BJ (cell line): ENCODE measurements around the gene IVNS1ABP. TPM values are rescaled to one million over a fixed set of nuclear protein-coding genes. Genes with fewer than 3 reads are reported as not detected.

Source experiments
- CTCF ChIA-PET: fragments of 350-600 bp; formaldehyde crosslinking; extraction: SDS; loops from one replicate; lab custom pipeline; 2021; ENCODE audit warnings: antibody characterized with exemption, inconsistent platforms; lab: Yijun Ruan, JAX
- POLR2A ChIA-PET: fragments of 300-600 bp; sonication (Branson Sonifier 250); formaldehyde crosslinking; extraction: SDS; loops from one replicate; lab custom pipeline; 2021; ENCODE audit warnings: antibody characterized with exemption; lab: Charles Lee
- DNase-seq: peaks from one replicate; pipeline ENCODE4 v3.0.0-alpha.2; 2011; ENCODE audit warnings: low read depth
- H3K27me3 ChIP-seq: 2 replicates; pipeline ENCODE4 v1.6.0; 2011; ENCODE audit warnings: low read length; ENCODE audit not compliant: control insufficient read depth, insufficient read depth
- H3K36me3 ChIP-seq: 2 replicates; pipeline ENCODE4 v1.5.1; 2011; ENCODE audit warnings: low read length; ENCODE audit not compliant: control insufficient read depth, insufficient read depth
- H3K4me3 ChIP-seq: 2 replicates; pipeline ENCODE4 v1.5.1; 2011; ENCODE audit warnings: low read depth, mild to moderate bottlenecking, control low read depth, low read length
- CTCF ChIP-seq: IDR thresholded peaks from 2 replicates; pipeline ENCODE4 v1.5.1; 2011; ENCODE audit warnings: low read depth, mild to moderate bottlenecking, control low read depth, inconsistent platforms, low read length, moderate library complexity; ENCODE audit not compliant: insufficient read depth
- polyA plus RNA-seq: library from polyadenylated mRNA; depleted of rRNA; stranded (reverse); fragments of >200 nt; gene quantifications from 2 replicates; pipeline ENCODE4 v1.2.3, GENCODE V29; 2011

The IVNS1ABP gene
- polyA plus RNA-seq, 1 experiment, result 48.1 TPM

DNA sequence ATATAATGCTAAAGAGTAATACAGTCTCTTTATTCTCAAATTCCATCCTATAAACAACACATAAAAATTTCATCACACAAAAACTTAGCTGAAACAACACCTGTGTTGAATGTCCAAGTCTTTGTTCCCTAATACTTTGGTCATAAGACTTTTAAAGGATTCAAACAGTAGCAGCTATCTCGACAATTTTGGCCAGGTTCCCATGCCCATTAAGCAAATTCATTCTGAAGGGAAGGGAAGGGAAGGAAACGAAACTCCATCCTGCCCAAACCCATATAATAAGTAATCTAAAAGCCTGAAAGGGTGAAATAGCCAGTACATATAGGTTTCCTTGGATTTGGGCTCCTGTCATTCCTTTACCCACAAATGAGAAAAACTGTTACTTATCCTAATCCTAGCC, 7.5 kb downstream of the IVNS1ABP start:
- POLR2A ChIA-PET, result no interaction called here
- CTCF ChIA-PET, result interaction anchor here (1.0 kb wide), 1 partner anchor 9 kb away, joined by 3 read pairs; no protein-coding TSS in a partner anchor
- no peak overlapping the region for H3K4me3 ChIP-seq
- no peaks in the 10 kb centered on the region for H3K27me3 ChIP-seq
- peaks cover 6% of the 10 kb centered on the region for H3K36me3 ChIP-seq
- DNase-seq, result no peak
- TF ChIP-seq CTCF, result no peak

- ChIA-PET POLR2A (no interaction called here), CTCF (interaction anchor here (0.5 kb wide), 1 partner anchor 475 kb away, joined by 3 read pairs; no protein-coding TSS in a partner anchor)
- Histone ChIP-seq H3K4me3 (no peak overlapping the region), H3K36me3 (peaks cover 6% of the 10 kb centered on the region), H3K27me3 (no peaks in the 10 kb centered on the region)
- no peak for DNase-seq
- TF ChIP-seq CTCF, result no peak
Measured at GRCh38 chr1:185308126-185308525, 8.9 kb downstream of the IVNS1ABP start.

GRCh38 chr1:185305419-185305818, 11.6 kb downstream of the IVNS1ABP start:
- ChIA-PET POLR2A (no interaction called here), CTCF (interaction anchor here (0.9 to 1.0 kb wide), 2 partner anchors 15 to 375 kb away, joined by 3 read pairs; no protein-coding TSS in a partner anchor)
- H3K4me3 ChIP-seq, result no peak overlapping the region
- H3K27me3 ChIP-seq, result no peaks in the 10 kb centered on the region
- peaks cover 14% of the 10 kb centered on the region for H3K36me3 ChIP-seq
- TF ChIP-seq CTCF, result no peak
- no peak for DNase-seq

DNA sequence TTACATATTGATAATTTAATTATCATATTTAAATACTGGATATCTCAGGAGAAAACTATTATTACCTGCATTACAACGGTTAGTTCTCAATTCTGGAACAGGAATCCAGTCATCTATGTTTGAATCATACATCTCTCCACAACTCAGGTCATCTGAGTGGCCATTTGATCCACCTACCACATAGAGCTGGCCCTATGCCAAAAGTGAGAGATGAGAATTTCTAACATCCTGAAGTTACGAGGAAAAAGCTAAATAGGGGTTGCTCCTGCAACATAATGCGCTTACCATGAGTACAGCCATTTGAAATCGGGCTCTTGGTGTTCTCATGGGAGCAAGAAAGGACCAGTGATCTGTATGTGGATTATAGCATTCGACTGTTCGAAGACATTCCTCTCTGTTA, 16.9 kb downstream of the IVNS1ABP start:
- H3K27me3 ChIP-seq, result no peaks in the 10 kb centered on the region
- CTCF ChIA-PET, result interaction anchor here (1.2 to 1.7 kb wide), 2 partner anchors 8 to 61 kb away, joined by 3 to 6 read pairs; no protein-coding TSS in a partner anchor
- DNase-seq, result no peak
- peaks cover 11% of the 10 kb centered on the region for H3K36me3 ChIP-seq
- TF ChIP-seq CTCF, result no peak
- POLR2A ChIA-PET, result no interaction called here
- no peak overlapping the region for H3K4me3 ChIP-seq

DNA sequence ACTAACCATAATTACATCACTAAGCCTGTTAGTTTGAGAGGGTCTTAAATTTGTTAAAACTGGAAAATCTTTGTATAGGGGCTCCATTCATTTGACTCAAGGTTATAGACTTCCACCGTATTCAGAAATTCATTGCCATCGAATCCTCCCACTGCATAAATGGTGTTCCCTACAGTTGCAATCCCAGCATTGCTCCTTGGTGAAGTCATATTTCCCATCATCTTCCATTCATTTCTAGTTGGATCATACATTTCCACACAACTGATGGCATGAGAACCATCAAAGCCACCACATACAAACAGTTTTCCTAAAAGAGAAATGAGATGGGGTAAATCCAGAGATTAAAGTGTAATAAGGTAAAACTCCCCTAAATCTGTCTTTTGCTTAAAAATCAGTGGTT, 19.1 kb downstream of the IVNS1ABP start:
- Histone ChIP-seq H3K4me3 (no peak overlapping the region), H3K27me3 (no peaks in the 10 kb centered on the region), H3K36me3 (peaks cover 11% of the 10 kb centered on the region)
- TF ChIP-seq CTCF, result no peak
- ChIA-PET POLR2A (interaction anchor here (0.6 kb wide), 1 partner anchor 252 kb away, joined by 13 read pairs; no protein-coding TSS in a partner anchor), CTCF (interaction anchor here (1.1 kb wide), 1 partner anchor 19 kb away, joined by 3 read pairs; no protein-coding TSS in a partner anchor)
- DNase-seq, result no peak
